ENCODE results near the gene SFSWAP. TPM values are rescaled to one million over a fixed set of nuclear protein-coding genes. Genes with fewer than 3 reads are reported as not detected.

The SFSWAP gene
- polyA plus RNA-seq, 2 of the 4 experiments (the other 2 are of a cell fraction): 21.8 to 23.5 TPM

- ChIA-PET CTCF (interaction anchor here (1.8 kb wide), 1 partner anchor 33 kb away, joined by 4 read pairs; the partner anchor contains the start of gene MMP17), POLR2A (no interaction called here)
- Histone ChIP-seq H3K27ac (no peak overlapping the region), H3K4me3 (no peak overlapping the region), H3K4me1 (no peaks in the 10 kb centered on the region), H3K4me2 (no peak overlapping the region), H3K9me3 (no peaks in the 10 kb centered on the region)
- no peak for TF ChIP-seq MAX (IDR thresholded peaks at IDR 0.05)
- TF ChIP-seq FOSL2 (IDR thresholded peaks at IDR 0.05): no peak
- no peak for TF ChIP-seq FOSL2 (CRISPR knock-in tag; IDR thresholded peaks at IDR 0.05)
- no peak for TF ChIP-seq CTCF (IDR thresholded peaks at IDR 0.05)
- TF ChIP-seq RARB (CRISPR knock-in tag; IDR thresholded peaks at IDR 0.05): no peak
- TF ChIP-seq SMC3 (IDR thresholded peaks at IDR 0.05): no peak
- no peak for TF ChIP-seq HMGXB4 (CRISPR knock-in tag; IDR thresholded peaks at IDR 0.05; ENCODE audit: borderline replicate concordance)
- no peak for TF ChIP-seq NFE2L2 (conservative IDR thresholded peaks at IDR 0.05; ENCODE audit: low read length)
- TF ChIP-seq HOXB5 (CRISPR knock-in tag; IDR thresholded peaks at IDR 0.05): no peak
- no peak for TF ChIP-seq HEYL (CRISPR knock-in tag; IDR thresholded peaks at IDR 0.05)
- no peak for TF ChIP-seq RNF2 (IDR thresholded peaks at IDR 0.05; ENCODE audit: borderline replicate concordance, low read depth)
- no peak for TF ChIP-seq JUN (IDR thresholded peaks at IDR 0.05)
- no peak for TF ChIP-seq EP300 (IDR thresholded peaks at IDR 0.05)
- DNase-seq (ENCODE audit: low read depth in 1 of 2, low spot score in 1 of 2) (no peak), ATAC-seq (peak in 1 of 2 experiments; percentile 13; a peak in 2 of 6 replicates), FAIRE-seq (no peak)
- WGBS (ENCODE audit: missing lambda C conversion rate): 84% methylated on average over 13 of the region's 14 CpGs
These were observed 84.2 kb downstream of the SFSWAP start for GRCh38 chr12:131795064-131795463.

GRCh38 chr12:131795690-131796410 is 85.0 kb downstream of the SFSWAP start:
- H3K4me2 ChIP-seq: no peak overlapping the region
- no peak for TF ChIP-seq TP53 (CRISPR knock-in tag; IDR thresholded peaks at IDR 0.05)
- ATAC-seq (peak; percentile 12 to 35; a peak in 2 of 6 replicates), DNase-seq (ENCODE audit: low read depth in 1 of 2, low spot score in 1 of 2) (no peak), FAIRE-seq (no peak)
- no peak overlapping the region for H3K4me3 ChIP-seq
- CTCF ChIA-PET: interaction anchor here (0.6 kb wide), 1 partner anchor 1048 kb away, joined by 3 read pairs; no protein-coding TSS in a partner anchor
- no peak overlapping the region for H3K27ac ChIP-seq
- POLR2A ChIA-PET: no interaction called here
- WGBS (ENCODE audit: missing lambda C conversion rate): 87% methylated on average over 12 of the region's 15 CpGs
- no peaks in the 10 kb centered on the region for H3K4me1 ChIP-seq
- H3K9me3 ChIP-seq: no peaks in the 10 kb centered on the region

- ChIA-PET CTCF (interaction anchor here (0.6 kb wide), 1 partner anchor 1048 kb away, joined by 3 read pairs; no protein-coding TSS in a partner anchor), POLR2A (no interaction called here)
- Histone ChIP-seq H3K4me2 (no peak overlapping the region), H3K4me3 (no peak overlapping the region), H3K9me3 (no peaks in the 10 kb centered on the region), H3K27ac (no peak overlapping the region), H3K4me1 (no peaks in the 10 kb centered on the region)
- FAIRE-seq: no peak
- no peak for ATAC-seq
- 99% methylated on average over 6 of the region's 6 CpGs for WGBS (ENCODE audit: missing lambda C conversion rate)
- no peak for DNase-seq (ENCODE audit: low read depth in 1 of 2, low spot score in 1 of 2)
- no peak for TF ChIP-seq FOSL2 (IDR thresholded peaks at IDR 0.05)
- no peak for TF ChIP-seq FOSL2 (CRISPR knock-in tag; IDR thresholded peaks at IDR 0.05)
- TF ChIP-seq TFCP2L1 (CRISPR knock-in tag; IDR thresholded peaks at IDR 0.05): no peak
- TF ChIP-seq E2F6 (IDR thresholded peaks at IDR 0.05; ENCODE audit: borderline replicate concordance, low read depth): no peak
- no peak for TF ChIP-seq USF2 (IDR thresholded peaks at IDR 0.05)
- TF ChIP-seq CBX2 (IDR thresholded peaks at IDR 0.05; ENCODE audit: borderline replicate concordance, low read depth): no peak
- TF ChIP-seq HES2 (IDR thresholded peaks at IDR 0.05): no peak
These were observed 85.5 kb downstream of the SFSWAP start for GRCh38 chr12:131796411-131796736.

Data from A549 (cell line).